Endothelial cell of umbilical vein (primary cell): ENCODE results near the gene CNGB1. TPM values are rescaled to one million over a fixed set of nuclear protein-coding genes. Genes with fewer than 3 reads are reported as not detected.

Experiments
- BruUV-seq: library from RNA; stranded (reverse); fragments of 400-500 nt; replicated peaks from 2 replicates; lab custom pipeline; 2021; lab: Mats Ljungman, UMichigan
- CTCF ChIA-PET: fragments of 300-600, 350-600 bp; sonication (Branson Sonifier 250); formaldehyde crosslinking; loops from one replicate; lab custom pipeline; 2021; ENCODE audit warnings: antibody characterized with exemption, inconsistent platforms; lab: Charles Lee
- POLR2A ChIA-PET: fragments of 300-600, 350-600 bp; sonication (Branson Sonifier 250); formaldehyde crosslinking; loops from one replicate; lab custom pipeline; 2021; ENCODE audit warnings: antibody characterized with exemption, inconsistent platforms; lab: Charles Lee
- DNase-seq: peaks from one replicate; pipeline ENCODE4 v3.0.0-alpha.2; 2011; ENCODE audit warnings: low read depth, low spot score
- FAIRE-seq: peaks from 2 replicates; lab custom pipeline; 2011; peaks lifted over from hg19 to GRCh38; lab: Jason Lieb, UNC
- H2AFZ ChIP-seq: 2 replicates; pipeline ENCODE4 v1.6.0; 2012; ENCODE audit warnings: low read depth, low read length, control low read depth, inconsistent platforms
- H3K27ac ChIP-seq: 2 replicates; pipeline ENCODE4 v1.5.1; 2011; ENCODE audit warnings: low read depth, mild to moderate bottlenecking, control low read depth, low read length, moderate library complexity; ENCODE audit not compliant: insufficient read depth
- H3K27me3 ChIP-seq, 2 experiments: 2 replicates each; pipeline versions ENCODE4 v1.6.0 to v1.6.1; 2011; ENCODE audit warnings: low read length in 2 of 2, mixed read lengths in 1 of 2; ENCODE audit not compliant: control insufficient read depth in 2 of 2, insufficient read depth in 2 of 2
- H3K36me3 ChIP-seq, 2 experiments: 2 replicates in 1 of 2; 3 replicates in 1 of 2; pipeline ENCODE4 v1.5.1; 2011; ENCODE audit warnings: low read length in 2 of 2, mild to moderate bottlenecking in 1 of 2, moderate library complexity in 1 of 2; ENCODE audit not compliant: control insufficient read depth in 2 of 2, insufficient read depth in 2 of 2; ENCODE audit errors: extremely low read depth in 1 of 2
- H3K4me1 ChIP-seq: 3 replicates; pipeline ENCODE4 v1.5.1; 2011; ENCODE audit warnings: mild to moderate bottlenecking, low read length; ENCODE audit not compliant: control insufficient read depth, insufficient read depth; ENCODE audit errors: extremely low read depth
- H3K4me2 ChIP-seq: 2 replicates; pipeline ENCODE4 v1.6.1; 2011; ENCODE audit warnings: low read length, control low read depth, mixed read lengths; ENCODE audit not compliant: insufficient read depth
- H3K4me3 ChIP-seq, 3 experiments: fragments of 200-600 bp in 1 of 3; sonication (generic), shearing (Covaris generic) in 1 of 3; replicated peaks in 1 of 3; 2 replicates each; pipeline ENCODE4 v1.5.1; 2011 to 2016; ENCODE audit warnings: control low read depth in 3 of 3, low read length in 3 of 3, mild to moderate bottlenecking in 2 of 3, inconsistent platforms in 1 of 3, low read depth in 1 of 3, moderate library complexity in 1 of 3; ENCODE audit not compliant: insufficient read depth in 1 of 3
- H3K79me2 ChIP-seq: 2 replicates; pipeline ENCODE4 v1.6.0; 2012; ENCODE audit warnings: low read length, inconsistent platforms; ENCODE audit not compliant: control insufficient read depth, insufficient read depth
- H3K9ac ChIP-seq: replicated peaks from 2 replicates; pipeline ENCODE3; 2011; ENCODE audit warnings: low read length, control low read depth; ENCODE audit not compliant: insufficient read depth; ENCODE audit errors: extremely low read depth
- H3K9me1 ChIP-seq: replicated peaks from 3 replicates; pipeline ENCODE4 v1.6.0; 2011; ENCODE audit warnings: mild to moderate bottlenecking, low read length; ENCODE audit not compliant: control insufficient read depth, insufficient read depth; ENCODE audit errors: extremely low read depth
- H3K9me3 ChIP-seq: replicated peaks from 2 replicates; pipeline ENCODE4 v1.5.1; 2012; ENCODE audit warnings: low read length, inconsistent platforms; ENCODE audit not compliant: control insufficient read depth, insufficient read depth
- H4K20me1 ChIP-seq: replicated peaks from 2 replicates; pipeline ENCODE3; 2011; ENCODE audit warnings: mild to moderate bottlenecking, low read length; ENCODE audit not compliant: control insufficient read depth, insufficient read depth; ENCODE audit errors: extremely low read depth
- CTCF ChIP-seq, 2 donors: IDR thresholded peaks; 1 replicate in 1 of 2; 2 replicates in 1 of 2; pipeline ENCODE4 v1.5.1; 2011; ENCODE audit warnings: low read length in 2 of 2, mild to moderate bottlenecking in 2 of 2, moderate library complexity in 2 of 2, control low read depth in 1 of 2, inconsistent platforms in 1 of 2, low read depth in 1 of 2; ENCODE audit not compliant: insufficient read depth in 1 of 2; ENCODE audit errors: extremely low read depth in 1 of 2
- EZH2 ChIP-seq: IDR thresholded peaks from 2 replicates; pipeline ENCODE4 v1.6.1; 2012; ENCODE audit warnings: borderline replicate concordance, low read depth, mild to moderate bottlenecking, moderate library complexity, low read length, inconsistent platforms; ENCODE audit not compliant: severe bottlenecking
- FOS ChIP-seq: IDR thresholded peaks from 2 replicates; pipeline ENCODE4 v1.6.1; 2011; ENCODE audit warnings: mild to moderate bottlenecking, low read length, moderate library complexity, borderline replicate concordance; ENCODE audit not compliant: insufficient read depth
- GATA2 ChIP-seq: IDR thresholded peaks from 2 replicates; pipeline ENCODE4 v1.7.0; 2011; ENCODE audit warnings: low read depth, mild to moderate bottlenecking, moderate library complexity, mixed read lengths, low read length; ENCODE audit not compliant: insufficient read length, insufficient read depth
- JUN ChIP-seq: IDR thresholded peaks from 2 replicates; pipeline ENCODE4 v1.6.1; 2011; ENCODE audit warnings: borderline replicate concordance, low read depth; ENCODE audit not compliant: insufficient read length, insufficient read depth
- MYC ChIP-seq: IDR thresholded peaks from one replicate; pipeline ENCODE4 v1.6.1; 2011; ENCODE audit warnings: mild to moderate bottlenecking, low read depth, low read length
- POLR2A ChIP-seq: IDR thresholded peaks from 2 replicates; pipeline ENCODE4 v1.6.1; 2012; ENCODE audit warnings: low read depth, mild to moderate bottlenecking, control low read depth, low read length
- POLR2AphosphoS5 ChIP-seq: IDR thresholded peaks from 2 replicates; pipeline ENCODE4 v1.6.1; 2012; ENCODE audit warnings: low read depth, mild to moderate bottlenecking, control low read depth, low read length, moderate library complexity; ENCODE audit not compliant: insufficient read depth
- dilution Hi-C: fragments of 300-500 bp; cut with MboI; formaldehyde crosslinking; loops from one replicate; pipeline ENCODE4 v1.15.0; 2019; ENCODE audit warnings: low sequenced_read_pairs; ENCODE audit not compliant: extremely low pct_ligation_motif_present
- intact Hi-C: fragments of 100-400 bp; cut with micrococcal nuclease; formaldehyde crosslinking; loops from one replicate; pipeline ENCODE4 v1.10.0; 2022
- polyA plus RNA-seq, 4 experiments: library from polyadenylated mRNA; depleted of rRNA in 3 of 4; stranded (reverse) in 3 of 4; unstranded in 1 of 4; fragments of >200 nt; gene quantifications; 2 replicates each; pipeline versions ENCODE4 v1.2.1 to v1.2.3, GENCODE V29; 2011 to 2012; ENCODE audit warnings: missing spikeins in 1 of 4
- total RNA-seq: library from RNA; stranded (reverse); gene quantifications from 2 replicates; pipeline ENCODE4 v1.2.3, GENCODE V29; 2021
- TF ChIP-seq, protein P1 (sequence below): IDR thresholded peaks from 2 replicates; pipeline ENCODE4 v1.6.1; 2011; ENCODE audit not compliant: insufficient read depth, insufficient read length

Gene CNGB1
- total and polyA plus RNA-seq, 2 donors (not counting 3 experiments of a cell fraction or from before 2014, with no cell fraction given): not detected

GRCh38 chr16:57960310-57960709 is 10.6 kb downstream of the CNGB1 start:
- intact Hi-C loops: no loop called here
- FAIRE-seq (no peak), DNase-seq (no peak)
- no TSS peak for BruUV-seq
- Histone ChIP-seq H3K9me1 (no peaks in the 10 kb centered on the region), H3K4me3 (no peak overlapping the region), H3K27ac (no peak overlapping the region), H2AFZ (no peak overlapping the region), H3K36me3 (no peaks in the 10 kb centered on the region), H4K20me1 (no peaks in the 10 kb centered on the region), H3K79me2 (no peaks in the 10 kb centered on the region), H3K4me2 (no peak overlapping the region), H3K4me1 (no peaks in the 10 kb centered on the region), H3K9me3 (no peaks in the 10 kb centered on the region), H3K27me3 (no peaks in the 10 kb centered on the region), H3K9ac (no peak overlapping the region)
- ChIA-PET CTCF (no interaction called here), POLR2A (no interaction called here)
- dilution Hi-C loops: no loop called here
- TF ChIP-seq GATA2 (no peak), FOS (no peak), POLR2A (no peak), MYC (no peak), JUN (no peak), CTCF (IDR thresholded peaks at IDR 0.05; ENCODE audit: extremely low read depth in 1 of 2, insufficient read depth in 1 of 2, low read depth in 1 of 2, low read length in 2 of 2) (no peak), EZH2 (no peak), POLR2AphosphoS5 (no peak)
- TF ChIP-seq, protein P1, sequence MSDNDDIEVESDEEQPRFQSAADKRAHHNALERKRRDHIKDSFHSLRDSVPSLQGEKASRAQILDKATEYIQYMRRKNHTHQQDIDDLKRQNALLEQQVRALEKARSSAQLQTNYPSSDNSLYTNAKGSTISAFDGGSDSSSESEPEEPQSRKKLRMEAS: no peak
